Astrocyte of the spinal cord (primary cell): Measurements from ENCODE around the gene STX16.

ENCODE experiments used
- DNase-seq: peaks from one replicate; pipeline ENCODE4 v3.0.0; 2011; ENCODE audit warnings: low read depth, low spot score
- H3K4me3 ChIP-seq: 2 replicates; pipeline ENCODE4 v1.5.1; 2011; ENCODE audit warnings: low read depth, mild to moderate bottlenecking, low read length, moderate library complexity
- CTCF ChIP-seq: IDR thresholded peaks from 2 replicates; pipeline ENCODE4 v1.5.1; 2012; ENCODE audit warnings: low read depth, mild to moderate bottlenecking, low read length, inconsistent platforms
- in situ Hi-C: cut with HindIII; loops from 2 replicates; pipeline ENCODE4 v1.10.0; 2017; ENCODE audit warnings: low sequenced_read_pairs

Gene STX16

GRCh38 chr20:58624687-58625086 lies 26.4 kb upstream of the STX16 start:
- DNase-seq, result no peak
- no peak for TF ChIP-seq CTCF
- H3K4me3 ChIP-seq, result no peak overlapping the region
- in situ Hi-C loops, result no loop called here

- in situ Hi-C loops, result no loop called here
- no peak for DNase-seq
- no peak overlapping the region for H3K4me3 ChIP-seq
- no peak for TF ChIP-seq CTCF
Observed at GRCh38 chr20:58625585-58625984, 25.5 kb upstream of the STX16 start.

GRCh38 chr20:58626051-58626450 lies 25.0 kb upstream of the STX16 start:
- no peak overlapping the region for H3K4me3 ChIP-seq
- in situ Hi-C loops, result no loop called here
- TF ChIP-seq CTCF, result no peak
- no peak for DNase-seq

- no peak overlapping the region for H3K4me3 ChIP-seq
- in situ Hi-C loops, result no loop called here
- no peak for TF ChIP-seq CTCF
- DNase-seq, result no peak
Observed at GRCh38 chr20:58627212-58628072, 23.6 kb upstream of the STX16 start.

GRCh38 chr20:58628491-58629214 lies 22.4 kb upstream of the STX16 start:
- no peak for TF ChIP-seq CTCF
- no peak overlapping the region for H3K4me3 ChIP-seq
- DNase-seq, result no peak
- in situ Hi-C loops, result no loop called here

GRCh38 chr20:58629215-58629580 lies 21.9 kb upstream of the STX16 start:
- TF ChIP-seq CTCF, result no peak
- no peak for DNase-seq
- in situ Hi-C loops, result no loop called here

More at GRCh38 chr20:58629215-58629580, 21.9 kb upstream of the STX16 start:
- H3K4me3 ChIP-seq, result no peak overlapping the region
